SK-N-MC (cell line): ENCODE data around the gene VAMP5.

ENCODE experiments used
- DNase-seq: peaks from one replicate; pipeline ENCODE4 v3.0.0-alpha.2; 2011; ENCODE audit warnings: low read depth, low spot score
- H3K27ac ChIP-seq: fragments of 200-600 bp; sonication (generic); 2 replicates; pipeline ENCODE4 v1.5.1; 2016; ENCODE audit warnings: mixed run types
- H3K36me3 ChIP-seq: fragments of 200-600 bp; sonication (generic); 2 replicates; pipeline ENCODE4 v1.6.1; 2017; ENCODE audit warnings: antibody characterized with exemption, low read length, mixed read lengths; ENCODE audit not compliant: insufficient read depth
- H3K4me3 ChIP-seq: fragments of 200-600 bp; sonication (generic); 2 replicates; pipeline ENCODE4 v1.5.1; 2016
- H3K9ac ChIP-seq: fragments of 200-600 bp; sonication (generic); 2 replicates; pipeline ENCODE4 v1.8.0; 2017; ENCODE audit warnings: mixed run types, mixed read lengths; ENCODE audit not compliant: insufficient read length
- H3K9me3 ChIP-seq: fragments of 200-600 bp; sonication (generic); 2 replicates; pipeline ENCODE4 v1.6.1; 2017; ENCODE audit warnings: low read depth, mild to moderate bottlenecking, antibody characterized with exemption, low read length, moderate library complexity, mixed read lengths
- EZH2 ChIP-seq: fragments of 200-600 bp; sonication (generic); IDR thresholded peaks from one replicate; pipeline ENCODE4 v1.6.1; 2017; ENCODE audit warnings: antibody characterized with exemption
- FOXP2 ChIP-seq: optimal IDR thresholded peaks from 2 replicates; pipeline ENCODE3; 2011; ENCODE audit warnings: mild to moderate bottlenecking, moderate library complexity; ENCODE audit not compliant: insufficient read depth; ENCODE audit errors: extremely low read length, control extremely low read depth
- POLR2AphosphoS5 ChIP-seq: IDR thresholded peaks from 2 replicates; pipeline ENCODE4 v1.6.1; 2012; ENCODE audit warnings: mild to moderate bottlenecking, low read depth, low read length, borderline replicate concordance

VAMP5 gene

GRCh38 chr2:85577386-85578242, 6.6 kb upstream of the VAMP5 start, which contains the start of gene VAMP8:
VAMP8 (plus strand) TSS chr2:85577586; CDS start chr2:85577647, 61 bp downstream.
- Histone ChIP-seq H3K4me3 (no peak within 1 kb of the TSS), H3K9ac (no peak within 1 kb of the TSS), H3K9me3 (no peaks in the 10 kb centered on the region), H3K36me3 (no peaks in the 10 kb centered on the region), H3K27ac (no peak within 1 kb of the TSS)
- no peak for DNase-seq
- no peak for TF ChIP-seq EZH2
- TF ChIP-seq FOXP2: no peak
- no peak for TF ChIP-seq POLR2AphosphoS5

- H3K36me3 ChIP-seq: no peaks in the 10 kb centered on the region
- H3K27ac ChIP-seq: no peak overlapping the region
- no peak overlapping the region for H3K4me3 ChIP-seq
- no peak for DNase-seq
- TF ChIP-seq EZH2 (no peak), POLR2AphosphoS5 (no peak), FOXP2 (no peak)
- H3K9me3 ChIP-seq: no peaks in the 10 kb centered on the region
- no peak overlapping the region for H3K9ac ChIP-seq
Observed at GRCh38 chr2:85578243-85579180, 5.7 kb upstream of the VAMP5 start.

GRCh38 chr2:85579266-85579935, 4.8 kb upstream of the VAMP5 start:
- H3K9ac ChIP-seq: no peak overlapping the region
- DNase-seq: no peak

DNA sequence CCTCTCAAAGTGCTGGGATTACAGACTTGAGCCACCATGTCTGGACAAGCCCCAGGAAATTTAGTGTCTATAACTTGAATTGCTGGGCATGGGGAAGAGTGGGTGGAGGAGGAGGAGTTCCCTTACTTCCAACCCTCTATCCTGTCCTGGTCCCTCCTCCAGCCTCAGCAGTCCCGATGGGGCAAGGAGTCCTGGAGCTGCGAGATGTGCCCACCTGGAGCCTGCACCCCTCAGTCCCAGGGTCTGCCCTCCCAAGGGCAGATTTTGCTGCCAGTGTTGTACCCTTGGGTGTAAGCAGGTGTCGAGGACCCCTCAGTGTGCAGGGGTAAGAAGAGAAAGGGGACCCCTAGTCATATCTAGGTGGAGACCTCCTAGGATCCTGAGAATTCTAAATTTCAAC, 4.0 kb upstream of the VAMP5 start:
- Histone ChIP-seq H3K36me3 (no peaks in the 10 kb centered on the region), H3K9me3 (no peaks in the 10 kb centered on the region), H3K9ac (no peak overlapping the region), H3K4me3 (no peak overlapping the region), H3K27ac (no peak overlapping the region)
- no peak for TF ChIP-seq POLR2AphosphoS5
- TF ChIP-seq EZH2: no peak
- no peak for TF ChIP-seq FOXP2
- DNase-seq: no peak

More at GRCh38 chr2:85579266-85579935, 4.8 kb upstream of the VAMP5 start:
- Histone ChIP-seq H3K9me3 (no peaks in the 10 kb centered on the region), H3K4me3 (no peak overlapping the region), H3K27ac (no peak overlapping the region), H3K36me3 (no peaks in the 10 kb centered on the region)
- TF ChIP-seq FOXP2 (no peak), EZH2 (no peak), POLR2AphosphoS5 (no peak)

- Histone ChIP-seq H3K27ac (no peak overlapping the region), H3K4me3 (no peak overlapping the region), H3K9me3 (no peaks in the 10 kb centered on the region), H3K36me3 (no peaks in the 10 kb centered on the region), H3K9ac (no peak overlapping the region)
- TF ChIP-seq EZH2 (no peak), POLR2AphosphoS5 (no peak), FOXP2 (no peak)
- no peak for DNase-seq
Observed at GRCh38 chr2:85582492-85582891, 1.7 kb upstream of the VAMP5 start.

- H3K9me3 ChIP-seq: no peaks in the 10 kb centered on the region
- no peak for TF ChIP-seq POLR2AphosphoS5
- no peak for TF ChIP-seq EZH2
- no peak for TF ChIP-seq FOXP2
- no peaks in the 10 kb centered on the region for H3K36me3 ChIP-seq
- no peak overlapping the region for H3K4me3 ChIP-seq
- no peak overlapping the region for H3K9ac ChIP-seq
- no peak overlapping the region for H3K27ac ChIP-seq
- DNase-seq: no peak
Observed at GRCh38 chr2:85583667-85584353, 421 bp upstream of the VAMP5 start.

- no peak overlapping the region for H3K27ac ChIP-seq
- DNase-seq: no peak
Observed at GRCh38 chr2:85584857-85585780, 888 bp downstream of the VAMP5 start.

More at GRCh38 chr2:85584857-85585780, 888 bp downstream of the VAMP5 start:
- no peaks in the 10 kb centered on the region for H3K36me3 ChIP-seq
- TF ChIP-seq EZH2: no peak
- no peak for TF ChIP-seq FOXP2
- no peak for TF ChIP-seq POLR2AphosphoS5
- no peaks in the 10 kb centered on the region for H3K9me3 ChIP-seq
- H3K4me3 ChIP-seq: no peak overlapping the region
- H3K9ac ChIP-seq: no peak overlapping the region
